H1 (cell line): Measurements from ENCODE around the gene PDRG1. TPM values are rescaled to one million over a fixed set of nuclear protein-coding genes. Genes with fewer than 3 reads are reported as not detected.

Experiments used
- EGR1 ChIP-seq: IDR thresholded peaks from 2 replicates; pipeline ENCODE4 v1.6.1; 2011; ENCODE audit warnings: low read depth, low read length, borderline replicate concordance
- HDAC6 ChIP-seq: IDR thresholded peaks from one replicate; pipeline ENCODE4 v1.7.1; 2012; ENCODE audit warnings: low read depth, mild to moderate bottlenecking, inconsistent platforms, low read length, moderate library complexity
- JUN ChIP-seq: IDR thresholded peaks from 2 replicates; pipeline ENCODE4 v1.6.1; 2011; ENCODE audit warnings: low read depth, mild to moderate bottlenecking, improper control_type of control experiment, low read length
- POLR2AphosphoS5 ChIP-seq: IDR thresholded peaks from 2 replicates; pipeline ENCODE4 v1.6.1; 2011; ENCODE audit warnings: low read depth, low read length
- RAD21 ChIP-seq, 2 experiments: IDR thresholded peaks in 1 of 2; conservative IDR thresholded peaks in 1 of 2; 2 replicates each; pipeline ENCODE4 v1.6.1; 2011; ENCODE audit warnings: low read depth in 2 of 2, low read length in 2 of 2, improper control_type of control experiment in 1 of 2, inconsistent platforms in 1 of 2, mild to moderate bottlenecking in 1 of 2, moderate library complexity in 1 of 2
- SAP30 ChIP-seq: fragments of 300-600 bp; sonication (generic); IDR thresholded peaks from 2 replicates; pipeline ENCODE4 v1.7.1; 2012; ENCODE audit warnings: low read length, moderate library complexity, mild to moderate bottlenecking, inconsistent platforms; ENCODE audit not compliant: insufficient read depth, insufficient replicate concordance
- SUZ12 ChIP-seq: fragments of 200-600 bp; sonication (generic); IDR thresholded peaks from 2 replicates; pipeline ENCODE4 v1.6.1; 2012; ENCODE audit warnings: mild to moderate bottlenecking, inconsistent platforms, low read length, moderate library complexity, mixed read lengths
- TBP ChIP-seq: IDR thresholded peaks from 2 replicates; pipeline ENCODE4 v1.6.1; 2011; ENCODE audit warnings: low read depth, low read length, improper control_type of control experiment
- ZNF274 ChIP-seq: IDR thresholded peaks from 2 replicates; pipeline ENCODE4 v1.7.0; 2012; ENCODE audit warnings: low read length, borderline replicate concordance; ENCODE audit errors: extremely low read depth
- polyA plus RNA-seq, 7 experiments: library from polyadenylated mRNA; depleted of rRNA in 3 of 7; stranded (reverse) in 5 of 7; unstranded in 2 of 7; fragments of >200 nt in 5 of 7; fragments of 200-250 nt in 2 of 7; gene quantifications; 1 replicate in 5 of 7; 2 replicates in 1 of 7; 4 replicates in 1 of 7; pipeline versions ENCODE4 v1.2.1 to v1.2.3, GENCODE V29; 2011 to 2013; ENCODE audit warnings: missing spikeins in 2 of 7, mixed read lengths in 2 of 7
- total RNA-seq: library from RNA; stranded (reverse); fragmentation: NEBNext Ultra II Directional; extraction: Animal tissue kit (Norgen Biotek cat#: 25700); gene quantifications from 2 replicates; pipeline ENCODE4 v1.2.1, GENCODE V29; 2021
- TF ChIP-seq, protein P1 (sequence below): fragments of 300-600 bp; sonication (generic); IDR thresholded peaks from 2 replicates; pipeline ENCODE4 v1.7.1; 2012; ENCODE audit warnings: low read length, moderate library complexity, mild to moderate bottlenecking, inconsistent platforms; ENCODE audit not compliant: insufficient replicate concordance
- TF ChIP-seq, protein P2 (sequence below): IDR thresholded peaks from 2 replicates; pipeline ENCODE4 v1.6.1; 2012; ENCODE audit warnings: inconsistent platforms

The PDRG1 gene
- total and polyA plus RNA-seq, 2 of the 8 experiments (the other 6 are each of a cell fraction or from before 2014, with no cell fraction given): 14.2 to 20.8 TPM

DNA sequence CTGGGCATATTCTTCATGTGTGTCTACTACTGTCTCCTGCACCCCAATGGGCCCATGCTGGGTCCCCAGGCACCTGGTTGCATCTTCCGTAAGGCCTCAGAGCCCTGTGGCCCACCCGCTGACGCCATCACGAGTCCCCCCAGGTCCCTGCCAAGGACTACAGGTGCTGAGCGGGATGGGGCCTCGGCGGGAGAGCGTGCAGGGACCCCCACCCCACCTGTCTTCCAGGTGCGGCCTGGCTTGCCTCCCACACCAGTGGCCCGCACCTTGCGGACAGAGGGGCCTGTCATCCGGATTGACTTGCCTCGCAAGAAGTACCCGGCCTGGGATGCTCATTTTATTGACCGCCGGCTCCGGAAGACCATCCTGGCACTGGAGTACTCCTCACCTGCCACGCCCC, 45.1 kb upstream of the PDRG1 start (continued):
- TF ChIP-seq, protein P1, sequence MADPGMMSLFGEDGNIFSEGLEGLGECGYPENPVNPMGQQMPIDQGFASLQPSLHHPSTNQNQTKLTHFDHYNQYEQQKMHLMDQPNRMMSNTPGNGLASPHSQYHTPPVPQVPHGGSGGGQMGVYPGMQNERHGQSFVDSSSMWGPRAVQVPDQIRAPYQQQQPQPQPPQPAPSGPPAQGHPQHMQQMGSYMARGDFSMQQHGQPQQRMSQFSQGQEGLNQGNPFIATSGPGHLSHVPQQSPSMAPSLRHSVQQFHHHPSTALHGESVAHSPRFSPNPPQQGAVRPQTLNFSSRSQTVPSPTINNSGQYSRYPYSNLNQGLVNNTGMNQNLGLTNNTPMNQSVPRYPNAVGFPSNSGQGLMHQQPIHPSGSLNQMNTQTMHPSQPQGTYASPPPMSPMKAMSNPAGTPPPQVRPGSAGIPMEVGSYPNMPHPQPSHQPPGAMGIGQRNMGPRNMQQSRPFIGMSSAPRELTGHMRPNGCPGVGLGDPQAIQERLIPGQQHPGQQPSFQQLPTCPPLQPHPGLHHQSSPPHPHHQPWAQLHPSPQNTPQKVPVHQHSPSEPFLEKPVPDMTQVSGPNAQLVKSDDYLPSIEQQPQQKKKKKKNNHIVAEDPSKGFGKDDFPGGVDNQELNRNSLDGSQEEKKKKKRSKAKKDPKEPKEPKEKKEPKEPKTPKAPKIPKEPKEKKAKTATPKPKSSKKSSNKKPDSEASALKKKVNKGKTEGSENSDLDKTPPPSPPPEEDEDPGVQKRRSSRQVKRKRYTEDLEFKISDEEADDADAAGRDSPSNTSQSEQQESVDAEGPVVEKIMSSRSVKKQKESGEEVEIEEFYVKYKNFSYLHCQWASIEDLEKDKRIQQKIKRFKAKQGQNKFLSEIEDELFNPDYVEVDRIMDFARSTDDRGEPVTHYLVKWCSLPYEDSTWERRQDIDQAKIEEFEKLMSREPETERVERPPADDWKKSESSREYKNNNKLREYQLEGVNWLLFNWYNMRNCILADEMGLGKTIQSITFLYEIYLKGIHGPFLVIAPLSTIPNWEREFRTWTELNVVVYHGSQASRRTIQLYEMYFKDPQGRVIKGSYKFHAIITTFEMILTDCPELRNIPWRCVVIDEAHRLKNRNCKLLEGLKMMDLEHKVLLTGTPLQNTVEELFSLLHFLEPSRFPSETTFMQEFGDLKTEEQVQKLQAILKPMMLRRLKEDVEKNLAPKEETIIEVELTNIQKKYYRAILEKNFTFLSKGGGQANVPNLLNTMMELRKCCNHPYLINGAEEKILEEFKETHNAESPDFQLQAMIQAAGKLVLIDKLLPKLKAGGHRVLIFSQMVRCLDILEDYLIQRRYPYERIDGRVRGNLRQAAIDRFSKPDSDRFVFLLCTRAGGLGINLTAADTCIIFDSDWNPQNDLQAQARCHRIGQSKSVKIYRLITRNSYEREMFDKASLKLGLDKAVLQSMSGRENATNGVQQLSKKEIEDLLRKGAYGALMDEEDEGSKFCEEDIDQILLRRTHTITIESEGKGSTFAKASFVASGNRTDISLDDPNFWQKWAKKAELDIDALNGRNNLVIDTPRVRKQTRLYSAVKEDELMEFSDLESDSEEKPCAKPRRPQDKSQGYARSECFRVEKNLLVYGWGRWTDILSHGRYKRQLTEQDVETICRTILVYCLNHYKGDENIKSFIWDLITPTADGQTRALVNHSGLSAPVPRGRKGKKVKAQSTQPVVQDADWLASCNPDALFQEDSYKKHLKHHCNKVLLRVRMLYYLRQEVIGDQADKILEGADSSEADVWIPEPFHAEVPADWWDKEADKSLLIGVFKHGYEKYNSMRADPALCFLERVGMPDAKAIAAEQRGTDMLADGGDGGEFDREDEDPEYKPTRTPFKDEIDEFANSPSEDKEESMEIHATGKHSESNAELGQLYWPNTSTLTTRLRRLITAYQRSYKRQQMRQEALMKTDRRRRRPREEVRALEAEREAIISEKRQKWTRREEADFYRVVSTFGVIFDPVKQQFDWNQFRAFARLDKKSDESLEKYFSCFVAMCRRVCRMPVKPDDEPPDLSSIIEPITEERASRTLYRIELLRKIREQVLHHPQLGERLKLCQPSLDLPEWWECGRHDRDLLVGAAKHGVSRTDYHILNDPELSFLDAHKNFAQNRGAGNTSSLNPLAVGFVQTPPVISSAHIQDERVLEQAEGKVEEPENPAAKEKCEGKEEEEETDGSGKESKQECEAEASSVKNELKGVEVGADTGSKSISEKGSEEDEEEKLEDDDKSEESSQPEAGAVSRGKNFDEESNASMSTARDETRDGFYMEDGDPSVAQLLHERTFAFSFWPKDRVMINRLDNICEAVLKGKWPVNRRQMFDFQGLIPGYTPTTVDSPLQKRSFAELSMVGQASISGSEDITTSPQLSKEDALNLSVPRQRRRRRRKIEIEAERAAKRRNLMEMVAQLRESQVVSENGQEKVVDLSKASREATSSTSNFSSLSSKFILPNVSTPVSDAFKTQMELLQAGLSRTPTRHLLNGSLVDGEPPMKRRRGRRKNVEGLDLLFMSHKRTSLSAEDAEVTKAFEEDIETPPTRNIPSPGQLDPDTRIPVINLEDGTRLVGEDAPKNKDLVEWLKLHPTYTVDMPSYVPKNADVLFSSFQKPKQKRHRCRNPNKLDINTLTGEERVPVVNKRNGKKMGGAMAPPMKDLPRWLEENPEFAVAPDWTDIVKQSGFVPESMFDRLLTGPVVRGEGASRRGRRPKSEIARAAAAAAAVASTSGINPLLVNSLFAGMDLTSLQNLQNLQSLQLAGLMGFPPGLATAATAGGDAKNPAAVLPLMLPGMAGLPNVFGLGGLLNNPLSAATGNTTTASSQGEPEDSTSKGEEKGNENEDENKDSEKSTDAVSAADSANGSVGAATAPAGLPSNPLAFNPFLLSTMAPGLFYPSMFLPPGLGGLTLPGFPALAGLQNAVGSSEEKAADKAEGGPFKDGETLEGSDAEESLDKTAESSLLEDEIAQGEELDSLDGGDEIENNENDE: no peak
- TF ChIP-seq POLR2AphosphoS5 (no peak), EGR1 (no peak), SAP30 (no peak), SUZ12 (no peak), TBP (no peak), ZNF274 (no peak), HDAC6 (no peak), JUN (no peak), RAD21 (IDR thresholded peaks at IDR 0.05 in 1 of 2, conservative IDR thresholded peaks at IDR 0.05 in 1 of 2; ENCODE audit: low read depth in 2 of 2, low read length in 2 of 2) (no peak)
- TF ChIP-seq, protein P2, sequence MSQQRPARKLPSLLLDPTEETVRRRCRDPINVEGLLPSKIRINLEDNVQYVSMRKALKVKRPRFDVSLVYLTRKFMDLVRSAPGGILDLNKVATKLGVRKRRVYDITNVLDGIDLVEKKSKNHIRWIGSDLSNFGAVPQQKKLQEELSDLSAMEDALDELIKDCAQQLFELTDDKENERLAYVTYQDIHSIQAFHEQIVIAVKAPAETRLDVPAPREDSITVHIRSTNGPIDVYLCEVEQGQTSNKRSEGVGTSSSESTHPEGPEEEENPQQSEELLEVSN: no peak
